PFSK-1 (cell line): ENCODE results near the gene EIF5A.

Source experiments
- FOXP2 ChIP-seq: optimal IDR thresholded peaks from 2 replicates; pipeline ENCODE3; 2011; ENCODE audit warnings: borderline replicate concordance, control low read depth, inconsistent platforms; ENCODE audit not compliant: insufficient read depth; ENCODE audit errors: extremely low read length, extremely low read depth
- POLR2AphosphoS5 ChIP-seq: IDR thresholded peaks from 2 replicates; pipeline ENCODE4 v1.6.1; 2012; ENCODE audit warnings: low read depth, mild to moderate bottlenecking, control low read depth, low read length, moderate library complexity
- SIN3A ChIP-seq: IDR thresholded peaks from 2 replicates; pipeline ENCODE4 v1.6.1; 2012; ENCODE audit warnings: mild to moderate bottlenecking, low read length, moderate library complexity, borderline replicate concordance; ENCODE audit not compliant: insufficient read depth
- TAF1 ChIP-seq: IDR thresholded peaks from 2 replicates; pipeline ENCODE4 v1.6.1; 2012; ENCODE audit warnings: low read length, control low read depth, borderline replicate concordance; ENCODE audit not compliant: insufficient read depth
- TF ChIP-seq, protein P1 (sequence below), 2 experiments: IDR thresholded peaks; 2 replicates each; pipeline versions ENCODE4 v1.6.1 to v1.8.0; 2011 to 2012; ENCODE audit warnings: low read depth in 2 of 2, low read length in 2 of 2, control low read depth in 1 of 2, inconsistent platforms in 1 of 2, mild to moderate bottlenecking in 1 of 2, moderate library complexity in 1 of 2; ENCODE audit not compliant: insufficient read depth in 1 of 2

The EIF5A gene

DNA sequence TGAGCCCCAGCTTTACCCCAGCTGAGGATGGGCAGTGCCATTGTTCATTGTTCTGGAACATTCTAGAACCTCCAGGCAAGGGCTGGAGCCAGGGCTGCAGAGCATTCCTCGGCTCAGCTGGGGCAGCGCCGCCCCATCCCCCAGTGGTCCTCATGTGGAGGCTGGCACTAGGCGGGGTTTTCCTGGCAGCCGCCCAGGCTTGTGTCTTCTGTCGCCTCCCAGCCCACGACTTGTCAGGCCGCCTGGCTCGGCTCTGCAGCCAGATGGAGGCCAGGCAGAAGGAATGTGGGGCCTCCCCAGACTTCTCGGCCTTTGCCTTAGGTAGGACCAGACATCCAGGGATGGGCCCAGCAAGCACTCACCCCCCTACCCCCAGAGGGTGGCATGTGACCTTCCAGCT is 47.6 kb downstream of the EIF5A start, which contains the start of gene TMEM95:
TSS of gene TMEM95 (plus strand) at position 104 of the 400 bp plus-strand sequence. CDS start at position 153, 49 bp downstream.
- TF ChIP-seq TAF1 = no peak
- TF ChIP-seq POLR2AphosphoS5 = no peak
- TF ChIP-seq, protein P1, sequence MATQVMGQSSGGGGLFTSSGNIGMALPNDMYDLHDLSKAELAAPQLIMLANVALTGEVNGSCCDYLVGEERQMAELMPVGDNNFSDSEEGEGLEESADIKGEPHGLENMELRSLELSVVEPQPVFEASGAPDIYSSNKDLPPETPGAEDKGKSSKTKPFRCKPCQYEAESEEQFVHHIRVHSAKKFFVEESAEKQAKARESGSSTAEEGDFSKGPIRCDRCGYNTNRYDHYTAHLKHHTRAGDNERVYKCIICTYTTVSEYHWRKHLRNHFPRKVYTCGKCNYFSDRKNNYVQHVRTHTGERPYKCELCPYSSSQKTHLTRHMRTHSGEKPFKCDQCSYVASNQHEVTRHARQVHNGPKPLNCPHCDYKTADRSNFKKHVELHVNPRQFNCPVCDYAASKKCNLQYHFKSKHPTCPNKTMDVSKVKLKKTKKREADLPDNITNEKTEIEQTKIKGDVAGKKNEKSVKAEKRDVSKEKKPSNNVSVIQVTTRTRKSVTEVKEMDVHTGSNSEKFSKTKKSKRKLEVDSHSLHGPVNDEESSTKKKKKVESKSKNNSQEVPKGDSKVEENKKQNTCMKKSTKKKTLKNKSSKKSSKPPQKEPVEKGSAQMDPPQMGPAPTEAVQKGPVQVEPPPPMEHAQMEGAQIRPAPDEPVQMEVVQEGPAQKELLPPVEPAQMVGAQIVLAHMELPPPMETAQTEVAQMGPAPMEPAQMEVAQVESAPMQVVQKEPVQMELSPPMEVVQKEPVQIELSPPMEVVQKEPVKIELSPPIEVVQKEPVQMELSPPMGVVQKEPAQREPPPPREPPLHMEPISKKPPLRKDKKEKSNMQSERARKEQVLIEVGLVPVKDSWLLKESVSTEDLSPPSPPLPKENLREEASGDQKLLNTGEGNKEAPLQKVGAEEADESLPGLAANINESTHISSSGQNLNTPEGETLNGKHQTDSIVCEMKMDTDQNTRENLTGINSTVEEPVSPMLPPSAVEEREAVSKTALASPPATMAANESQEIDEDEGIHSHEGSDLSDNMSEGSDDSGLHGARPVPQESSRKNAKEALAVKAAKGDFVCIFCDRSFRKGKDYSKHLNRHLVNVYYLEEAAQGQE (IDR thresholded peaks at IDR 0.05; ENCODE audit: insufficient read depth in 1 of 2, low read depth in 2 of 2, low read length in 2 of 2) = no peak
- TF ChIP-seq SIN3A = no peak
- no peak for TF ChIP-seq FOXP2

DNA sequence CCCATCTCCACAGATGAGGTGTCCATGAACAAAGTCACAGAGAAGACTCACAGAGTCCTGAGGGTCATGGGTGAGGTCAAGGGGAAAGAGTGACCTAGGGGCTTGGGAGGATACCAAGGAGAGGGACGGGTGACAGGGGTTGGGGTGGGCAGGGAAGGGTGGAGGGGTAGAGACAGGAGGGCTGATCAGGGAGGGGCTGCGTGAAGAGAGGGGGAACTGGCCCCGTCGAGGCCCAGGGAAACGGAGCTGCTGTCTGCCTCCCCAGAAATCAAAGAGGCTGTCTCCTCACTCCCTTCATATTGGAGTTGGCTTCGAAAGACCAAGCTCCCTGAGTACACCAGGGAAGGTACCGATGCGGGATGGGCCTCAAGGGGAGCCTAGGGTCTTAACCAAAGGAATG is 48.1 kb downstream of the EIF5A start:
- TF ChIP-seq, protein P1 (IDR thresholded peaks at IDR 0.05; ENCODE audit: insufficient read depth in 1 of 2, low read depth in 2 of 2, low read length in 2 of 2) = no peak
- TF ChIP-seq SIN3A (no peak), POLR2AphosphoS5 (no peak), TAF1 (no peak), FOXP2 (no peak)

DNA sequence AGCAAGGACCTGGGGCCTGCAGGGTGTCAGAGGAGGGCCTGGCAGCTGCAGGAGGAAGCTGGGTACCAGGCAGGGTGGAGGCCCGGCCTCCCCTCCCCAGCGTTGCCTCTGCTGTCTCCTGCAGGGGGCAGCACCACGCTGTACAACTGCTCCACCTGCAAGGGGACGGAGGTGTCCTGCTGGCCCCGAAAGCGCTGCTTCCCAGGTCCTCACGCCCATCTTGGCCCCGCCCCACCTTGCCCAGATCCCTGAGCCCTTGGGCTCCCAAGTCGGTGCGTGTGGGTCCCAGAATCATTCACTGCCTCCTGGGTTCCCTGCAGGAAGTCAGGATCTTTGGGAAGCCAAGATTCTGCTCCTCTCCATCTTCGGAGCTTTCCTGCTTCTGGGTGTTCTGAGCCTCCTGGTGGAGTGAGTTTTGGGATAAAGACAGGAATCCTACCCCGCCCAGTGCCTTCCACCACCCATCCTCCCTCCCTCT is 48.7 kb downstream of the EIF5A start:
- TF ChIP-seq, protein P1 (IDR thresholded peaks at IDR 0.05; ENCODE audit: insufficient read depth in 1 of 2, low read depth in 2 of 2, low read length in 2 of 2) = no peak
- peak; percentile 95 for TF ChIP-seq FOXP2

DNA sequence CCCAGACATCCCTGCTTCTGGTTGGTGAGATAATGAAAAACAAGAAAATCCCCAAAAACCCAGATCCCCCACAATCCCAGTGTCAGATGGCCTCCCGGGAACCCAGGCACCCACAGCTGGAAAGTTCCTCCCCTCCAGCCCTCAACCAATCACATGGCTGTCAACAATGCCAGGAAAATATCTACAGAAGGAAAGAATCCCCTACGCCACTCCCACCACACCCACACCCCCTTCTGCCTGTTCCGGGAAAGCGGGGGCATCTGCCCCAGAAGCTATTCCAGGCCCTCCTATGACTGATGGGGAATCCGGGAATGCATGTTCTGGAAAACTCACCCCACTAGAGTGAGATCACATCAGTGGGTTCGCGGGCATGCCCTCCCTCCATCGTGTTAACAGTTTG is 49.3 kb downstream of the EIF5A start:
- TF ChIP-seq POLR2AphosphoS5 (no peak), FOXP2 (no peak), TAF1 (no peak), SIN3A (no peak)
- TF ChIP-seq, protein P1 (IDR thresholded peaks at IDR 0.05; ENCODE audit: insufficient read depth in 1 of 2, low read depth in 2 of 2, low read length in 2 of 2) = no peak

DNA sequence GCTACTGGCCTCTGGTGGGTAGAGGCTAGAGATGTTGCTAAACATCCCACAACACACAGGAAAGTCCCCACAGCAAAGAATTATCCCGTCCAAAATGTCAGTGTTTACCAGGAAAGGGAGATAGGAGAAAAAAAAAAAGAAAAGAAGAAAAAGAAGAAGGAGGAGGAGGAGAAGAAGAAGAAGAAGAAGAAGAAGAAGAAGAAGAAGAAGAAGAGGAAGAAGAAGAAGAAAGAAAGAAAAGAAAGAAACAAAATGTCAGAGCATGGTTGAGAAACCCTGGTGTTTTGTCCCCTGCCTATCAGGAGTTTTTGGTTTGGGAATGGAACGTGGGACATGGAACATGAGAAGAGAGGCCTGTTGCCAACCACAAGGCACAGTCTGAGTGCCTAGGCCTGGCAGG is 50.0 kb downstream of the EIF5A start:
- no peak for TF ChIP-seq POLR2AphosphoS5
- TF ChIP-seq SIN3A = no peak
- no peak for TF ChIP-seq TAF1
- TF ChIP-seq, protein P1 (IDR thresholded peaks at IDR 0.05; ENCODE audit: insufficient read depth in 1 of 2, low read depth in 2 of 2, low read length in 2 of 2) = no peak
- TF ChIP-seq FOXP2 = no peak
